NCI-H187 (cell line): ENCODE measurements around the gene APRT.
"Not testable (repeated sequence)": the region's sequence is repeated elsewhere in the genome, so short reads cannot be mapped to it uniquely, and the experiment has no call there.

Source experiments
- DNase-seq, 2 experiments: peaks; one replicate each; lab custom pipeline; 2025; lab: John Stamatoyannopoulos, UW

The APRT gene

GRCh38 chr16:88772871-88773811 is 38.6 kb downstream of the APRT start:
- DNase-seq = no peak

- not testable (repeated sequence) for DNase-seq
Observed at GRCh38 chr16:88771781-88772180, 39.9 kb downstream of the APRT start.

GRCh38 chr16:88771294-88771772 is 40.4 kb downstream of the APRT start:
- DNase-seq = no peak

GRCh38 chr16:88770461-88771293 is 41.1 kb downstream of the APRT start:
- no peak for DNase-seq

- DNase-seq = peak in 1 of 2 experiments; percentile 6
Observed at GRCh38 chr16:88769617-88770460, 41.9 kb downstream of the APRT start.

- no peak for DNase-seq
Observed at GRCh38 chr16:88768071-88768783, 43.5 kb downstream of the APRT start.

GRCh38 chr16:88767546-88768070 is 44.1 kb downstream of the APRT start:
- DNase-seq = no peak

GRCh38 chr16:88766975-88767374 is 44.8 kb downstream of the APRT start:
- no peak for DNase-seq

- no peak for DNase-seq
Observed at GRCh38 chr16:88764913-88765349, 46.8 kb downstream of the APRT start.

- no peak for DNase-seq
Observed at GRCh38 chr16:88764080-88764479, 47.6 kb downstream of the APRT start.

GRCh38 chr16:88763502-88764053 is 48.1 kb downstream of the APRT start:
- DNase-seq = no peak

- no peak for DNase-seq
Observed at GRCh38 chr16:88762941-88763340, 48.8 kb downstream of the APRT start.

- DNase-seq = no peak
Observed at GRCh38 chr16:88762258-88762870, 49.4 kb downstream of the APRT start.

- no peak for DNase-seq
Observed at GRCh38 chr16:88761830-88762229, 49.9 kb downstream of the APRT start.

GRCh38 chr16:88761143-88761534 is 50.6 kb downstream of the APRT start:
- no peak for DNase-seq

GRCh38 chr16:88760424-88761142 is 51.1 kb downstream of the APRT start:
- no peak for DNase-seq

GRCh38 chr16:88759976-88760350 is 51.8 kb downstream of the APRT start:
- no peak for DNase-seq
